ENCODE measurements around the gene NPR3.

NPR3 gene

DNA sequence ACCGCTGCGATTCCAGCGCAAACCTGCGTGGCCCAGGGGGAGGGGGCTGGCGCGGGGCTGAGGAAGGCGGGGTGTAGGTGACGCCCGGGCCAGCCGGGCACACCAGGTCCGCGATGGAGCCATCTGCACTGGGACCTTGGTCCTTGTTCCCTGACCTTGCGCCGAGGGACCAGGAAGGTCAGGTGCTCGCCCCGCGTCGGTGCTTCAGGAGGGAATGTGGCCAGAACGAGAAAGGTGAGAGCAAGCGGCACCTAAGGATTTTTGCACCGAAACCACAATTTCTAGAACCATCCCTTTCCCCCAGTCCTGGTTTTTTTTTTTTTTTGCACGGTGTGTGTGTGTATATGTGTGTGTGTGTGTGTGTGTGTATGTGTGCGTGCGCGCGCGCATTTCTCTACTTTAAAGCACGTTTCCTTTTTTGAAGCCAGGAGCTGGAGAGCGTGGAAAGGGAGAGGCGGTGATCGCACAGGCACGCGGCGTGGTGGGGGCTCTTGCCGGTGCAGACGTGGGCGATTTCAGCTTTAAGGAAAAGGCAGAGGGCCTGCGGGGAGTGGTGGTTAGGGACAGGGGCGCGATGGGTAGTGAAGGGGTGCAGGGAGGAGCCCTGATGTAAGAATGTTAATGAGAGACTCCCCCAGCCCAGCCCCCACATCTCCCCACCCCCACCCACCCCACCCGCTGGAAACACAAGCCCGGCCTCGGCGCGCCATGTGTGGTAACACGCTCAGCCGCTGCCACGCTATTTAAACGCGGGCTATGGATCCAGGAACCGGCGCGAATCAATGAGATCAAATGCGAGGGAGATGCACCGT lies at the start of gene NPR3:
Gene NPR3, plus strand, starts transcription at position 772 of the 812 bp plus-strand sequence. CDS start 456 bp downstream, outside the sequence.
- no peak for DNase-seq

DNA sequence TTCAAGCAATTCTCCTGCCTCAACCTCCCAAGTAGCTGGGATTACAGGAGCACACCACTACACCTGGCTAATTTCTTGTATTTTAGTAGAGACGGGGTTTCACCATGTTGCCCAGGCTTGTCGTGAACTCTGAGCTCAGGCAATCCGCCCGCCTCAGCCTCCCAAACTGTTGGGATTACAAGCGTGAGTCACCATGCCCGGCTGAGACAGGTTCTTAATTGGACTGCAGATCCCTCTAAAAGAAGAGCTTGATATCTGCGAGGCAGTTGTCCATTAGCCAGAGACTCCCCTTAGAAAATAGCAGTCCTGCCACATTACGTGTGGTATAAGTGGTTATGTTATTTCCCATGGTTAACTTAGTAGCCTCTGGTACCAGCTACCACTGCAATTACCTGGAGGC lies 46.6 kb upstream of the NPR3 start:
- no peak for DNase-seq

- DNase-seq: no peak
Observed at GRCh38 chr5:32668552-32668951, 42.6 kb upstream of the NPR3 start.

- no peak for DNase-seq
Observed at GRCh38 chr5:32673272-32673671, 37.8 kb upstream of the NPR3 start.

DNA sequence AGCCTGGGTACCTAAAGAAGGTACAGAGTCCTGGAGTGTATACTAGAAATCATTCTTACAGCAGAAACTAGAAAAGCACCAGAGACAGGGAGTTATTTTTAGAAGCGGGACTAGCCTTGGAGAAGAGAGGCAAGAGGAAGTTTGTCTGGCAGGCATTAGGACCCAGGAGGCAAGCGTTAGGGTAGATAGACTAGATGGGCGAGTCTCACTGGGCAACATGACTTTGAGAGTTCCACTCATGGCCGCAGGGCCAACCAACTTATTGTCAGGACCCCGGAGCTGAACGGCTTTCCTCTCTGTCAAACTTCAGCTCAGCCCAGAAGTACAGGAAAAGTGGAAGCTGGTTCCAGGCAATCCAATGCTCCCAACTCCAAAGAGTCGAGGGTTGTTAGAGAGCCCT lies 34.1 kb upstream of the NPR3 start:
- DNase-seq: no peak

DNA sequence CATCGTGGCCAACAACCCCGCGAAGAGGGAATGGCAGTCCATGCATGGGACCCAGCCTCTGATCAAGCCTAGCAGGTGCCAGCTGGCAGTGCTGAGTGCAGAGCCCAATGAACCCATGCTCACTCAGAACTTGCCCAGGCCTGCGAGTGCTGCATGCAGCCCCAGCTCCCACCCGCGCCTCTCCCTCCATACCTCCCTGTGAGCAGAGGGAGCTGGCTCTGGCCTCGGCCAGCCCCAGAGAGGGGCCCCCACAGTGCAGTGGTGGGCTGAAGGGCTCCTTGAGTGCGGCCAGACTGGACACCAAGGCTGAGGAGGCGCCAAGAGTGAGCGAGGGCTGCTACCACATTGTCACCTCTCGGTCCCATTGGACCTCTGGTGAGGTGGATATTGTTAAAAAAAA lies 32.6 kb upstream of the NPR3 start:
- DNase-seq: no peak

- DNase-seq: no peak
Observed at GRCh38 chr5:32679218-32679617, 31.9 kb upstream of the NPR3 start.

DNA sequence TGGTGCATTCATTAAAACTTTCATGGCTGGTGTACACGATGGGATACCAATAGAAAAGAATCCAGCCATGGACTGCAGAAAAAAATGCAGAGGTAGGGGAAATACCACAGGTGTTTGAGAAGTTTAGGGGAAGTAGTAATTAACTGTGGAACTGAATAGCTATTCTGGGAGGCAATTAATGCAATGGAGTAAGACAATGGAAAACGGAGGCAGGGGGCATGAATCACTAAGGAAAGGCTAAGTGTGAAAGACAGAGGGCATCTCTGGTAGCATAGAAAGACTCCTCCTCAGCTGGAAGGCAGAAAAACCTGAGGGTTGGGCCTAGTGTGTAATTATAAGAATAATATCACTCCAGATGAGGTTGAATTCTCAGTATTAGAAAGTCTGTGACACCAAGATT lies 30.9 kb upstream of the NPR3 start:
- no peak for DNase-seq

DNA sequence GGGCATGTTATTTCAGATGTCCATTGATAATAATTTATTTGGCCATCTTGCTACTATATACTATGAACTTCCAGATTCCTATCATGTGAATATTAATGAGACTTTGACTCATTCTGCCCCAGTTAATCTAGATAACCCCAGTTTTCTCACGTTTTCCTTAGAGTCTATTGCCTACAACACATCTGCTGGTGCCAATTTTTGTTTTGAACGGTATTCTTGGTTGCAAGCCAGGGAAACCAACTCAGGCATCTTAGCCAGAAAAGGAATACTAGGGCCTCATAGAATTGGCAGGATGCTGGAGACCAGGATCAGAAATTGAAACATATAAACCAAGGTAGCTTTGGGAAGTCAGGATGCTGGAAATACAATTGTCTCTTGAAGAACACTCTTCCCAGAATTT lies 28.0 kb upstream of the NPR3 start:
- no peak for DNase-seq

DNA sequence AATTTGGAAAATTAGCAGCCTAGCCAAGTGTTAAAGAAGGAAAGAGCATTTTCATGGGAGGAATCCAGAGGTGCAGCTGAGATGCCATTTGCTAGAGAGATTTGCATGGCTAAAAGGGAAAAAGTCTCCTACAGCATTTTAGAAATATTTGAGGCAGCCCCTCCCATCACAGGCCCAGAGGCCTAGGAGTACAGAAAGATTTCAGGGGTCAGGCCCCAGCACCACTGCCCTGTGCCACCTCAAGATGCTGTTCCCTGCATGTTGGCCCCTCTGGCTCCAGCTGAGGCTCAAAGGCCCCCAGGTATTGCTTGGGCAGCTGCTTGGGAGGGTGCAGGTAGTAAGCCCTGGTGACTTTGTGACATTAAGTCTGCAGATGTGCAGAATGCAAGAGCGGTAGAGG lies 26.9 kb upstream of the NPR3 start:
- no peak for DNase-seq

GRCh38 chr5:32686799-32687498 lies 24.2 kb upstream of the NPR3 start:
- DNase-seq: no peak

GRCh38 chr5:32687499-32687831 lies 23.7 kb upstream of the NPR3 start:
- no peak for DNase-seq

DNA sequence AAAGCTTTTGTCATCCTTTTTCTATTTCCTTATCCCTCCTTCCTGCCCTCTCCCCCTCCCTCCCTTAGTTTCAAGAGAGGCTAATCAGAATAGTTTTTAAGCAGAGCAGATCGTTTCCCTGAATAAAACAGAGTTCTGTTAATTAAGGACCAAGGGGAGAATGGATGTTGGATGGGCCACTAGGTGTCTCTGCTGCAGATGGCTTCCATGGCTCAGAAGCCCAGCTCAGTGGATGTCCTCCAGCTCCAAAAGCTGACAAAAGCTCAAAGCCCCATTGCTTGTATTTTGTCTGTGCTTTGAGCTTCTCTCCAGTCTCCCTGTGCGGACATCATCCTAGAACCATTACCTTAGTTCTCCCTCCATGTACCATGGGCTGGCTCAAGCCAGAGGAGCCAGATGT lies 21.0 kb upstream of the NPR3 start:
- DNase-seq: no peak

DNA sequence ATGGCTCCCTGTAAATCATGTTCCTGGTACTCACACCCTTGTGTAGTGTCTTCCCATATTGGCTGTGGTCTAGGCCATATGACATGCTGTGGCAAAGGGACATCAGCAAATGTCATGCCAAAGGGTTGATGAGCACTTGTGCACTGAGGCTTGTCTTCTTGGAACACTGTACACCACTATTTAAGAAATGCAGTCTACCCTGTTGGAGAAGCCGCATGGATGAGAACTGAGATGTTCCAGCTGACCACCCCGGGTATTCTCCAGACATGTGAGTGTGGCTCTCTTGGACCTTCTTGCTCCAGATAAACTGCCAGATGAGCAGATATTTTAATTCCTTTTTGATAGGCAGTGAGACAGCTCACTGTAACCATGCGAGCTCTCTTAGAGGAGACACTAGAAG lies 20.5 kb upstream of the NPR3 start:
- no peak for DNase-seq

GRCh38 chr5:32692036-32692746 lies 18.9 kb upstream of the NPR3 start:
- DNase-seq: no peak

- DNase-seq: no peak
Observed at GRCh38 chr5:32703957-32704356, 7.2 kb upstream of the NPR3 start.

GRCh38 chr5:32707418-32707997 lies 3.6 kb upstream of the NPR3 start:
- DNase-seq: no peak

GRCh38 chr5:32708949-32709348 lies 2.2 kb upstream of the NPR3 start:
- DNase-seq: no peak

DNA sequence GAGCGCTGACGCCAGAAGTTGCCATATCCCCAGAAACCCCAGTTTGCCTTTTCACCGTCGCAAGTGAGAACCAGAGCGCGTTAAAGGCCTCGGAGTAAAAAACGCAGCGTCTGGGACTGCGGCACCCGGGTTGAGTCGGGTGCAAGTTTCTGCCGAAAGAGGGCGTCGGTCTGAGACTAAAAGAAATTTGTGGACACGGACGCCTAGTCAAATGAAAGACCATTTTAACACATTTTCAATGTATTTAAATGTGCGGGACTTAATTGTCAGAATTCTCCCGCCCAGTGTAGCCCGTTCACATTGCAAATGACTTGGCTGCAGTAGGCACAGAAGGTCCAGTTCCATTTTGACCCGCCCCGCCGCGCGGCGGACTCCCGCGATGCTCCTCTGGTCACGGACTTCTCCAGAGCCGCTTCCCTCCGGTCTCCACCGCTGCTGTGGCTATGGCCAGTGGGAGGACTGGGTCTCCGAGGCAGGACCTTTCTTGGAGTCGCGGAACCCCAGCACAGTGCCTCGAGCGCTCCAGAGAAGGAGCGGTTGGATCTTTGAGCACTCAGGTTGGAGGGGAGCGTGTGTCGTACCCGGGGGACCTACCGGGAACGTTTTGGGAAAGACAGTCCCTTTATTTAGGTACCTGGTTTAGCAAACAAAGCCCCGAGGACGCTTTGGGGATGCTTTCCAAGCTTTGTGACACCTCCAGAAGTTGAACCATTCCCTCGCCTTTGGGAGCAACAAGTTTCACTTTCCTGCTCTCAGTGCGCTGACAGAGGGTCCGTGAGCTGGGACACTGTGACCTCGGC lies 1.2 kb upstream of the NPR3 start:
- DNase-seq: no peak

DNA sequence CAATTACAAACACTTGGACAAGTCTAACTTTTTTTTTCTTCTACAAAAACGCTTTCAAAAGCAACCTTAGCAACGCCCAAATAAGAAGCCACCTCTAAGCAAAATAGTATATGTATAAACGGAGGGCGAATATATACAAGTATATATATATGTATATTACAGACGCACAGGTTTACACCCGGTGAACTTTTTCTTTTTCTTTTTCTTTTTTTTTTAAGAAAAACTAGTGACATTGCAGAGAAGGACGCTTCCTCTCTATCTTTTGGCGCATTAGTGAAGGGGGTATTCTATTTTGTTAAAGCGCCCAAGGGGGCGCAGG lies 200 bp downstream of the NPR3 start:
- DNase-seq: no peak

DNA sequence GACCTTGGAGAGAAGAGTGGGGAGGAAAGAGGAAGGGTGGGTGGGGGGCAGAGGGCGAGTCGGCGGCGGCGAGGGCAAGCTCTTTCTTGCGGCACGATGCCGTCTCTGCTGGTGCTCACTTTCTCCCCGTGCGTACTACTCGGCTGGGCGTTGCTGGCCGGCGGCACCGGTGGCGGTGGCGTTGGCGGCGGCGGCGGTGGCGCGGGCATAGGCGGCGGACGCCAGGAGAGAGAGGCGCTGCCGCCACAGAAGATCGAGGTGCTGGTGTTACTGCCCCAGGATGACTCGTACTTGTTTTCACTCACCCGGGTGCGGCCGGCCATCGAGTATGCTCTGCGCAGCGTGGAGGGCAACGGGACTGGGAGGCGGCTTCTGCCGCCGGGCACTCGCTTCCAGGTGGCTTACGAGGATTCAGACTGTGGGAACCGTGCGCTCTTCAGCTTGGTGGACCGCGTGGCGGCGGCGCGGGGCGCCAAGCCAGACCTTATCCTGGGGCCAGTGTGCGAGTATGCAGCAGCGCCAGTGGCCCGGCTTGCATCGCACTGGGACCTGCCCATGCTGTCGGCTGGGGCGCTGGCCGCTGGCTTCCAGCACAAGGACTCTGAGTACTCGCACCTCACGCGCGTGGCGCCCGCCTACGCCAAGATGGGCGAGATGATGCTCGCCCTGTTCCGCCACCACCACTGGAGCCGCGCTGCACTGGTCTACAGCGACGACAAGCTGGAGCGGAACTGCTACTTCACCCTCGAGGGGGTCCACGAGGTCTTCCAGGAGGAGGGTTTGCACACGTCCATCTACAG lies 760 bp downstream of the NPR3 start:
- DNase-seq: no peak
